PC-3 (cell line): ENCODE data around the gene MTA1. TPM values are rescaled to one million over a fixed set of nuclear protein-coding genes. Genes with fewer than 3 reads are reported as not detected.

Experiments
- ATAC-seq: fragments of 200-7000 bp; cut with Tn5 transposase; 2 replicates; pipeline ENCODE4 v1.9.1; 2020; ENCODE audit warnings: mild to moderate bottlenecking, moderate library complexity
- BruUV-seq: library from RNA; stranded (reverse); fragments of 400-500 nt; replicated peaks from 2 replicates; lab custom pipeline; 2021; lab: Mats Ljungman, UMichigan
- CTCF ChIA-PET: fragments of 300-600 bp; sonication (Branson Sonifier 250); formaldehyde crosslinking; loops from one replicate; lab custom pipeline; 2022; ENCODE audit warnings: antibody characterized with exemption; lab: Charles Lee
- POLR2A ChIA-PET: fragments of 300-600 bp; sonication (Branson Sonifier 250); formaldehyde crosslinking; loops from one replicate; lab custom pipeline; 2022; ENCODE audit warnings: antibody characterized with exemption; ENCODE audit not compliant: unreplicated experiment; lab: Charles Lee
- DNase-seq: peaks from one replicate; pipeline ENCODE4 v3.0.0-alpha.2; 2015
- H2AFZ ChIP-seq: fragments of 300-600 bp; sonication (generic); 2 replicates; pipeline ENCODE4 v1.6.0; 2016; ENCODE audit warnings: antibody characterized with exemption, low read length
- H3F3A ChIP-seq: fragments of 300-600 bp; sonication (generic); one replicate; pipeline ENCODE4 v1.6.0; 2017; ENCODE audit warnings: antibody characterized with exemption, low read length, control low read depth, mild to moderate bottlenecking; ENCODE audit not compliant: unreplicated experiment
- H3K27ac ChIP-seq: fragments of 300-600 bp; sonication (generic); 2 replicates; pipeline ENCODE4 v1.5.1; 2016; ENCODE audit warnings: mild to moderate bottlenecking, low read length
- H3K27me3 ChIP-seq: fragments of 300-600 bp; sonication (generic); 2 replicates; pipeline ENCODE4 v1.6.1; 2016; ENCODE audit warnings: low read length, mixed read lengths
- H3K36me3 ChIP-seq: fragments of 300-600 bp; sonication (generic); 2 replicates; pipeline ENCODE4 v1.6.1; 2016; ENCODE audit warnings: low read depth, mixed run types, low read length, mixed read lengths
- H3K4me1 ChIP-seq: fragments of 300-600 bp; sonication (generic); 2 replicates; pipeline ENCODE4 v1.5.1; 2016; ENCODE audit warnings: low read length; ENCODE audit not compliant: insufficient read depth
- H3K4me2 ChIP-seq: fragments of 300-600 bp; sonication (generic); 2 replicates; pipeline ENCODE4 v1.6.0; 2016; ENCODE audit warnings: low read length
- H3K4me3 ChIP-seq: fragments of 300-600 bp; sonication (generic); 2 replicates; pipeline ENCODE4 v1.5.1; 2016; ENCODE audit warnings: mild to moderate bottlenecking, low read length, mixed read lengths
- H3K79me2 ChIP-seq: fragments of 300-600 bp; sonication (generic); 2 replicates; pipeline ENCODE4 v1.6.1; 2017; ENCODE audit warnings: low read length, mixed read lengths
- H3K9ac ChIP-seq: fragments of 300-600 bp; sonication (generic); 2 replicates; pipeline ENCODE4 v1.6.0; 2016; ENCODE audit warnings: mild to moderate bottlenecking, low read length
- H3K9me2 ChIP-seq: fragments of 300-600 bp; sonication (generic); replicated peaks from 2 replicates; pipeline ENCODE4 v1.6.1; 2016; ENCODE audit warnings: mixed run types, low read length, mixed read lengths
- H3K9me3 ChIP-seq: fragments of 300-600 bp; sonication (generic); 2 replicates; pipeline ENCODE4 v1.6.1; 2016; ENCODE audit warnings: low read length, mixed read lengths
- H4K20me1 ChIP-seq: fragments of 300-600 bp; sonication (generic); 2 replicates; pipeline ENCODE4 v1.6.1; 2016; ENCODE audit warnings: low read length, mixed read lengths
- CTCF ChIP-seq: fragments of 300-600 bp; sonication (generic); conservative IDR thresholded peaks from 2 replicates; pipeline ENCODE4 v1.5.1; 2017; ENCODE audit warnings: antibody characterized with exemption, low read depth, mild to moderate bottlenecking, low read length
- EZH2 ChIP-seq: fragments of 300-600 bp; sonication (generic); IDR thresholded peaks from one replicate; pipeline ENCODE4 v1.6.1; 2017; ENCODE audit warnings: antibody characterized with exemption, mild to moderate bottlenecking, low read length; ENCODE audit not compliant: unreplicated experiment
- EZH2phosphoT487 ChIP-seq: fragments of 300-600 bp; sonication (generic); IDR thresholded peaks from 2 replicates; pipeline ENCODE4 v1.6.1; 2018; ENCODE audit warnings: mild to moderate bottlenecking, antibody characterized with exemption, low read length, borderline replicate concordance
- intact Hi-C: fragments of 100-400 bp; cut with micrococcal nuclease; formaldehyde crosslinking; loops from 2 replicates; pipeline ENCODE4 v1.9.0; 2023
- total RNA-seq: library from RNA; depleted of rRNA; stranded (reverse); fragments of >200 nt; gene quantifications from 2 replicates; pipeline ENCODE4 v1.2.3, GENCODE V29; 2014

MTA1 gene
- total RNA-seq, 1 experiment from 2014 or later: 82.3 TPM

- POLR2A ChIA-PET: no interaction called here
- intact Hi-C loops: loop anchor here (2.0 kb wide), 2 partner anchors 37 to 43 kb away; no protein-coding TSS in a partner anchor
- no peaks in the 10 kb centered on the region for H3K9me2 ChIP-seq
Observed at GRCh38 chr14:105491366-105491973, 71.8 kb downstream of the MTA1 start.

GRCh38 chr14:105492031-105492970 is 72.7 kb downstream of the MTA1 start:
- DNase-seq (no peak), ATAC-seq (no peak)
- Histone ChIP-seq H3F3A (no peaks in the 10 kb centered on the region), H3K79me2 (peaks cover 13% of the 10 kb centered on the region), H3K4me3 (peak overlapping the region; percentile 81), H3K9me2 (no peaks in the 10 kb centered on the region), H3K27ac (no peak overlapping the region), H3K9ac (no peak overlapping the region), H2AFZ (no peak overlapping the region), H3K36me3 (no peaks in the 10 kb centered on the region), H3K4me2 (peak overlapping the region; percentile 83), H4K20me1 (peaks cover 11% of the 10 kb centered on the region), H3K4me1 (peaks cover 19% of the 10 kb centered on the region), H3K9me3 (no peaks in the 10 kb centered on the region), H3K27me3 (no peaks in the 10 kb centered on the region)
- POLR2A ChIA-PET: no interaction called here
- no peak for TF ChIP-seq EZH2phosphoT487
- no peak for TF ChIP-seq CTCF
- TF ChIP-seq EZH2: no peak
- intact Hi-C loops: no loop called here
- CTCF ChIA-PET: interaction anchor here (0.9 kb wide), 2 partner anchors 12 to 36 kb away, joined by 5 to 11 read pairs; no protein-coding TSS in a partner anchor
- BruUV-seq: no TSS peak

More at GRCh38 chr14:105491366-105491973, 71.8 kb downstream of the MTA1 start:
- peak; percentile 77 for DNase-seq
- H3K9ac ChIP-seq: peak overlapping the region; percentile 93
- no peaks in the 10 kb centered on the region for H3K36me3 ChIP-seq
- BruUV-seq: no TSS peak
- ATAC-seq: peak; percentile 9
- H4K20me1 ChIP-seq: peaks cover 11% of the 10 kb centered on the region
- H2AFZ ChIP-seq: peak overlapping the region; percentile 63; the same call in 1 of the 2 replicates
- H3K4me2 ChIP-seq: peak overlapping the region; percentile 83
- CTCF ChIA-PET: interaction anchor here (0.9 to 2.7 kb wide), 3 partner anchors 10 to 37 kb away, joined by 5 to 24 read pairs (median 11); no protein-coding TSS in a partner anchor
- H3K4me1 ChIP-seq: peaks cover 19% of the 10 kb centered on the region
- H3K27me3 ChIP-seq: no peaks in the 10 kb centered on the region
- peak overlapping the region; percentile 81 for H3K4me3 ChIP-seq
- TF ChIP-seq CTCF: no peak
- no peak for TF ChIP-seq EZH2
- TF ChIP-seq EZH2phosphoT487: no peak
- H3K9me3 ChIP-seq: no peaks in the 10 kb centered on the region
- H3K79me2 ChIP-seq: peaks cover 13% of the 10 kb centered on the region
- peak overlapping the region; percentile 80 for H3K27ac ChIP-seq
- no peaks in the 10 kb centered on the region for H3F3A ChIP-seq
